OCI-LY1 (cell line): ENCODE data around the gene SPRTN.
"Not testable (repeated sequence)": the region's sequence is repeated elsewhere in the genome, so short reads cannot be mapped to it uniquely, and the experiment has no call there.

ENCODE experiments used
- EZH2 ChIP-seq: fragments of 200-600 bp; sonication (generic), shearing (Covaris generic); IDR thresholded peaks from 2 replicates; pipeline ENCODE4 v1.8.0; 2017; ENCODE audit warnings: borderline replicate concordance, mixed run types, mild to moderate bottlenecking, antibody characterized with exemption, low read length, moderate library complexity, mixed read lengths
- TF ChIP-seq, protein P1 (sequence below): fragments of 200-600 bp; sonication (generic), shearing (Covaris generic); IDR thresholded peaks from 2 replicates; pipeline ENCODE4 v1.5.1; 2017; ENCODE audit warnings: mild to moderate bottlenecking, antibody characterized with exemption, low read length, moderate library complexity, mixed read lengths

DNA sequence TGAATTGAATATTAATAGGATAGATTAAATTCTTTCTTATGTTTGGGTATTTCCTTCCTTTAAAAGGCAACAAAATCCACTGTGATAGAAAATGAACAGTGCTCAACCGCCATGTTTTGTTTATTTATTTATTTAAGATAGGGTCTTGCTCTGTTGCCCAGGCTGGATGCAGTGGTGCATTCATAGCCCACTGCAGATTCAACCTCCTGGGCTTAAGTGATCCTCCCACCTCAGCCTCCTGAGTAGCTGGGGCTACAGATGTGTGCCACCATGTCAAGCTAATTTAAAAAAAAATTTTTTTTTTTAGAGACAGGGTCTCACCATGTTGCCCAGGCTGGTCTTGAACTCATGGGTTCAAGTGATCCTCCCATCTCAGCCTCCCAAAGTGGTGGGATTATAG, 10.8 kb downstream of the SPRTN start:
- TF ChIP-seq, protein P1, sequence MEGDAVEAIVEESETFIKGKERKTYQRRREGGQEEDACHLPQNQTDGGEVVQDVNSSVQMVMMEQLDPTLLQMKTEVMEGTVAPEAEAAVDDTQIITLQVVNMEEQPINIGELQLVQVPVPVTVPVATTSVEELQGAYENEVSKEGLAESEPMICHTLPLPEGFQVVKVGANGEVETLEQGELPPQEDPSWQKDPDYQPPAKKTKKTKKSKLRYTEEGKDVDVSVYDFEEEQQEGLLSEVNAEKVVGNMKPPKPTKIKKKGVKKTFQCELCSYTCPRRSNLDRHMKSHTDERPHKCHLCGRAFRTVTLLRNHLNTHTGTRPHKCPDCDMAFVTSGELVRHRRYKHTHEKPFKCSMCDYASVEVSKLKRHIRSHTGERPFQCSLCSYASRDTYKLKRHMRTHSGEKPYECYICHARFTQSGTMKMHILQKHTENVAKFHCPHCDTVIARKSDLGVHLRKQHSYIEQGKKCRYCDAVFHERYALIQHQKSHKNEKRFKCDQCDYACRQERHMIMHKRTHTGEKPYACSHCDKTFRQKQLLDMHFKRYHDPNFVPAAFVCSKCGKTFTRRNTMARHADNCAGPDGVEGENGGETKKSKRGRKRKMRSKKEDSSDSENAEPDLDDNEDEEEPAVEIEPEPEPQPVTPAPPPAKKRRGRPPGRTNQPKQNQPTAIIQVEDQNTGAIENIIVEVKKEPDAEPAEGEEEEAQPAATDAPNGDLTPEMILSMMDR, result not testable (repeated sequence)
- not testable (repeated sequence) for TF ChIP-seq EZH2
